GM19238 (cell line): Measurements from ENCODE around the gene CEP112.

Source experiments
- DNase-seq: peaks from one replicate; pipeline ENCODE4 v3.0.0; 2011; ENCODE audit warnings: low spot score; ENCODE audit not compliant: insufficient read length

CEP112 gene

GRCh38 chr17:65604070-65604469, 587.9 kb downstream of the CEP112 start:
- no peak for DNase-seq

- DNase-seq: no peak
Measured at GRCh38 chr17:65601881-65602280, 590.1 kb downstream of the CEP112 start.

GRCh38 chr17:65601145-65601544, 590.8 kb downstream of the CEP112 start:
- no peak for DNase-seq

GRCh38 chr17:65600518-65600917, 591.4 kb downstream of the CEP112 start:
- no peak for DNase-seq

GRCh38 chr17:65599650-65600049, 592.3 kb downstream of the CEP112 start:
- DNase-seq: no peak

- no peak for DNase-seq
Measured at GRCh38 chr17:65598746-65599145, 593.2 kb downstream of the CEP112 start.

- DNase-seq: no peak
Measured at GRCh38 chr17:65595071-65595656, 596.8 kb downstream of the CEP112 start.

GRCh38 chr17:65593855-65594845, 597.8 kb downstream of the CEP112 start:
- no peak for DNase-seq

- no peak for DNase-seq
Measured at GRCh38 chr17:65593092-65593854, 598.7 kb downstream of the CEP112 start.

- DNase-seq: no peak
Measured at GRCh38 chr17:65592125-65592965, 599.6 kb downstream of the CEP112 start.

- DNase-seq: no peak
Measured at GRCh38 chr17:65589321-65589720, 602.6 kb downstream of the CEP112 start.

GRCh38 chr17:65588181-65588808, 603.6 kb downstream of the CEP112 start:
- DNase-seq: no peak

- DNase-seq: no peak
Measured at GRCh38 chr17:65587534-65588180, 604.3 kb downstream of the CEP112 start.

GRCh38 chr17:65586899-65587298, 605.0 kb downstream of the CEP112 start:
- DNase-seq: no peak
